ENCODE results near the gene ATP2A2. TPM values are rescaled to one million over a fixed set of nuclear protein-coding genes. Genes with fewer than 3 reads are reported as not detected.

ATP2A2 gene
- total and polyA plus RNA-seq, 2 of the 4 experiments (the other 2 are of a cell fraction) = 166 to 225 TPM

DNA sequence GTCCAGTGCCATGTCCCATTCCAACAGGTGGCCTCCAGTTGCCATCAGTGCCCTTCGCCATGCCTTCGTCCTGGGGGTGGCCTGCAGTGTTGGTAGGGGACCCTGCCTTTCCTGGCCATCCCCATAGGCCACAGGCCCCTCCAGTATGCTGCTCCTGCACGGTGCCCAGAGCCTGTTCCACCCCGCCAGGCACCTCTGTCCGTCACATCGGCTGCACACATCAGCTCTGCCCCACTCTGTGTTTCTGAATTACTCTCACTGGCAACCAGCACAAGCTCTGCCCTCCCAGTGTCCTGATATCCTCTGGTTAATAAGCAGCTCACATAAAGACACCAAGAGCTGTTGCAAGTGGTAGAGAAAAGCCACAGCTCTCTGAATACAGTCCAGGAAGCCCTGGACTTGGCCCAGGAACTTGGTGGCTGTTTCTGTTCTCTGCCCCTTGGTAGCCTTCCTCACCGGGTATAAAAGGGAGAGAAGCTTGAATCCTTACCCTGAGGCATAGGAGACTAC is 31.3 kb upstream of the ATP2A2 start:
- H2BK20ac ChIP-seq (ENCODE audit: low read depth, low read length) = peak overlapping the region; percentile 43
- H3K9ac ChIP-seq (ENCODE audit: low read depth, low read length) = no peak overlapping the region
- ChIA-PET POLR2A (ENCODE audit: unreplicated experiment) (no interaction called here), CTCF (interaction anchor here (0.6 to 1.2 kb wide), 2 partner anchors 17 to 32 kb away, joined by 3 read pairs; no protein-coding TSS in a partner anchor)
- peak overlapping the region; percentile 85; the same call in 2 of the 3 replicates for H2BK15ac ChIP-seq (ENCODE audit: low read depth, low read length)
- intact Hi-C loops (cut with micrococcal nuclease) (no loop called here), in situ Hi-C loops (cut with MboI; ENCODE audit: low sequenced_read_pairs) (no loop called here), dilution Hi-C loops (cut with HindIII; ENCODE audit: low sequenced_read_pairs, unreplicated experiment) (no loop called here)
- peak overlapping the region; percentile 78; the same call in 1 of the 2 replicates for H2BK120ac ChIP-seq (ENCODE audit: low read depth, low read length)
- H3K27me3 ChIP-seq (ENCODE audit: control insufficient read depth, insufficient read depth, low read length) = no peaks in the 10 kb centered on the region
- WGBS, 2 experiments (ENCODE audit: extremely low coverage in 2 of 2, insufficient read length in 1 of 2) = 100% methylated on average over 4 of the region's 7 CpGs; no CpG with 5 or more reads in 1 of the 2 experiments
- H3K36me3 ChIP-seq (ENCODE audit: control insufficient read depth, insufficient read depth, low read length) = 0 out of 2 replicates have a peak, but pooled peaks cover 2% of the 10 kb centered on the region
- peaks cover 33% of the 10 kb centered on the region; the same call in 1 of the 2 replicates for H3K4me1 ChIP-seq (ENCODE audit: control insufficient read depth, insufficient read depth, low read length)
- H2BK5ac ChIP-seq (ENCODE audit: low read depth, low read length, poor library complexity, severe bottlenecking) = peak overlapping the region; percentile 6
- H3K4me2 ChIP-seq (ENCODE audit: low read depth, low read length) = no peak overlapping the region
- ATAC-seq (ENCODE audit: low read depth) = no peak
- no TSS peak for BruUV-seq (replicated peaks)
- peak overlapping the region; percentile 74 for H3K4ac ChIP-seq (ENCODE audit: low read depth, low read length)
- H3K79me1 ChIP-seq (ENCODE audit: low read depth in 1 of 2, low read length in 2 of 2) = 0 out of 4 replicates have a peak, but pooled peaks cover 0 to 4% of the 10 kb centered on the region in 2 experiments
- peak overlapping the region; percentile 17 for H2AFZ ChIP-seq (replicated peaks; ENCODE audit: low read length, poor library complexity)
- no peak for DNase-seq
- H3K18ac ChIP-seq (ENCODE audit: low read depth, low read length) = peak overlapping the region; percentile 11; the same call in 1 of the 2 replicates
- no peak overlapping the region for H3K56ac ChIP-seq (ENCODE audit: extremely low read depth, insufficient read depth, low read length)
- H3K27ac ChIP-seq (ENCODE audit: insufficient read depth, low read length) = peak overlapping the region; percentile 25; the same call in 1 of the 2 replicates
- H3K23ac ChIP-seq (ENCODE audit: low read depth, low read length) = peak overlapping the region; percentile 34; the same call in 1 of the 2 replicates
- peak overlapping the region; percentile 90; the same call in 1 of the 2 replicates for H2AK5ac ChIP-seq (ENCODE audit: low read depth, low read length)
- no peak overlapping the region; the same call in 1 of the 2 replicates for H4K91ac ChIP-seq (ENCODE audit: insufficient read depth, low read depth, low read length)
- H4K5ac ChIP-seq (ENCODE audit: low read depth, low read length) = peak overlapping the region; percentile 3; the same call in 1 of the 2 replicates
- peaks cover 26% of the 10 kb centered on the region for H3K9me1 ChIP-seq (ENCODE audit: insufficient read depth, low read length)
- H3K9me3 ChIP-seq (ENCODE audit: control insufficient read depth, insufficient read depth, low read length) = no peaks in the 10 kb centered on the region
- peak overlapping the region; percentile 34 for H2AK9ac ChIP-seq (replicated peaks; ENCODE audit: low read depth, low read length, poor library complexity)
- peak overlapping the region; percentile 74 for H3K14ac ChIP-seq (replicated peaks; ENCODE audit: low read depth, low read length)
- peak overlapping the region; percentile 45 to 63; a peak in 3 of 4 replicates for H4K8ac ChIP-seq (ENCODE audit: low read depth in 2 of 2, low read length in 2 of 2)
- no peaks in the 10 kb centered on the region for H4K20me1 ChIP-seq (ENCODE audit: insufficient read depth, low read length)
- H3K4me3 ChIP-seq (ENCODE audit: insufficient read depth, low read depth, low read length) = no peak overlapping the region
- TF ChIP-seq SMC3 (IDR thresholded peaks at IDR 0.05; ENCODE audit: low read depth, low read length) = no peak
- no peak for TF ChIP-seq CHD1 (IDR thresholded peaks at IDR 0.05; ENCODE audit: low read depth, low read length)
- no peak for TF ChIP-seq RFX5 (IDR thresholded peaks at IDR 0.05; ENCODE audit: low read depth, low read length)
- no peak for TF ChIP-seq RAD21 (IDR thresholded peaks at IDR 0.05; ENCODE audit: low read length)
- TF ChIP-seq POLR2A (IDR thresholded peaks at IDR 0.05; ENCODE audit: low read depth, low read length) = no peak
- no peak for TF ChIP-seq FOS (IDR thresholded peaks at IDR 0.05; ENCODE audit: low read depth, low read length)
- no peak for TF ChIP-seq RCOR1 (IDR thresholded peaks at IDR 0.05; ENCODE audit: insufficient replicate concordance, low read length)
- no peak for TF ChIP-seq MAFK (IDR thresholded peaks at IDR 0.05; ENCODE audit: low read depth, low read length)
- TF ChIP-seq NFE2L2 (IDR thresholded peaks at IDR 0.05; ENCODE audit: low read depth, low read length) = no peak
- TF ChIP-seq MAZ (IDR thresholded peaks at IDR 0.05; ENCODE audit: borderline replicate concordance, low read depth, low read length) = no peak
- TF ChIP-seq MXI1 (IDR thresholded peaks at IDR 0.05; ENCODE audit: borderline replicate concordance, low read depth, low read length) = no peak
- TF ChIP-seq, protein P1, sequence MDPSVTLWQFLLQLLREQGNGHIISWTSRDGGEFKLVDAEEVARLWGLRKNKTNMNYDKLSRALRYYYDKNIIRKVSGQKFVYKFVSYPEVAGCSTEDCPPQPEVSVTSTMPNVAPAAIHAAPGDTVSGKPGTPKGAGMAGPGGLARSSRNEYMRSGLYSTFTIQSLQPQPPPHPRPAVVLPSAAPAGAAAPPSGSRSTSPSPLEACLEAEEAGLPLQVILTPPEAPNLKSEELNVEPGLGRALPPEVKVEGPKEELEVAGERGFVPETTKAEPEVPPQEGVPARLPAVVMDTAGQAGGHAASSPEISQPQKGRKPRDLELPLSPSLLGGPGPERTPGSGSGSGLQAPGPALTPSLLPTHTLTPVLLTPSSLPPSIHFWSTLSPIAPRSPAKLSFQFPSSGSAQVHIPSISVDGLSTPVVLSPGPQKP (IDR thresholded peaks at IDR 0.05; ENCODE audit: borderline replicate concordance, low read depth, low read length) = no peak
- TF ChIP-seq, protein P2, sequence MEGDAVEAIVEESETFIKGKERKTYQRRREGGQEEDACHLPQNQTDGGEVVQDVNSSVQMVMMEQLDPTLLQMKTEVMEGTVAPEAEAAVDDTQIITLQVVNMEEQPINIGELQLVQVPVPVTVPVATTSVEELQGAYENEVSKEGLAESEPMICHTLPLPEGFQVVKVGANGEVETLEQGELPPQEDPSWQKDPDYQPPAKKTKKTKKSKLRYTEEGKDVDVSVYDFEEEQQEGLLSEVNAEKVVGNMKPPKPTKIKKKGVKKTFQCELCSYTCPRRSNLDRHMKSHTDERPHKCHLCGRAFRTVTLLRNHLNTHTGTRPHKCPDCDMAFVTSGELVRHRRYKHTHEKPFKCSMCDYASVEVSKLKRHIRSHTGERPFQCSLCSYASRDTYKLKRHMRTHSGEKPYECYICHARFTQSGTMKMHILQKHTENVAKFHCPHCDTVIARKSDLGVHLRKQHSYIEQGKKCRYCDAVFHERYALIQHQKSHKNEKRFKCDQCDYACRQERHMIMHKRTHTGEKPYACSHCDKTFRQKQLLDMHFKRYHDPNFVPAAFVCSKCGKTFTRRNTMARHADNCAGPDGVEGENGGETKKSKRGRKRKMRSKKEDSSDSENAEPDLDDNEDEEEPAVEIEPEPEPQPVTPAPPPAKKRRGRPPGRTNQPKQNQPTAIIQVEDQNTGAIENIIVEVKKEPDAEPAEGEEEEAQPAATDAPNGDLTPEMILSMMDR (conservative IDR thresholded peaks at IDR 0.05; ENCODE audit: low read depth, low read length) = no peak
- TF ChIP-seq, protein P3, sequence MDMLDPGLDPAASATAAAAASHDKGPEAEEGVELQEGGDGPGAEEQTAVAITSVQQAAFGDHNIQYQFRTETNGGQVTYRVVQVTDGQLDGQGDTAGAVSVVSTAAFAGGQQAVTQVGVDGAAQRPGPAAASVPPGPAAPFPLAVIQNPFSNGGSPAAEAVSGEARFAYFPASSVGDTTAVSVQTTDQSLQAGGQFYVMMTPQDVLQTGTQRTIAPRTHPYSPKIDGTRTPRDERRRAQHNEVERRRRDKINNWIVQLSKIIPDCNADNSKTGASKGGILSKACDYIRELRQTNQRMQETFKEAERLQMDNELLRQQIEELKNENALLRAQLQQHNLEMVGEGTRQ (IDR thresholded peaks at IDR 0.05; ENCODE audit: low read depth, low read length) = no peak
- no peak for TF ChIP-seq BHLHE40 (IDR thresholded peaks at IDR 0.05; ENCODE audit: low read depth, low read length)
